Daoy (cell line): ENCODE results near the gene PPP2R3B. TPM values are rescaled to one million over a fixed set of nuclear protein-coding genes. Genes with fewer than 3 reads are reported as not detected.
"Not testable (repeated sequence)": the region's sequence is repeated elsewhere in the genome, so short reads cannot be mapped to it uniquely, and the experiment has no call there.

Experiments
- DNase-seq: peaks from one replicate; pipeline ENCODE4 v3.0.0-alpha.2; 2015; ENCODE audit warnings: low read depth
- total RNA-seq: library from RNA; depleted of rRNA; stranded (reverse); fragments of >200 nt; shearing (Covaris generic); gene quantifications from 2 replicates; pipeline ENCODE4 v1.2.3, GENCODE V29; 2014

Gene PPP2R3B
- total RNA-seq, 1 experiment from 2014 or later, result 11.0 TPM

DNA sequence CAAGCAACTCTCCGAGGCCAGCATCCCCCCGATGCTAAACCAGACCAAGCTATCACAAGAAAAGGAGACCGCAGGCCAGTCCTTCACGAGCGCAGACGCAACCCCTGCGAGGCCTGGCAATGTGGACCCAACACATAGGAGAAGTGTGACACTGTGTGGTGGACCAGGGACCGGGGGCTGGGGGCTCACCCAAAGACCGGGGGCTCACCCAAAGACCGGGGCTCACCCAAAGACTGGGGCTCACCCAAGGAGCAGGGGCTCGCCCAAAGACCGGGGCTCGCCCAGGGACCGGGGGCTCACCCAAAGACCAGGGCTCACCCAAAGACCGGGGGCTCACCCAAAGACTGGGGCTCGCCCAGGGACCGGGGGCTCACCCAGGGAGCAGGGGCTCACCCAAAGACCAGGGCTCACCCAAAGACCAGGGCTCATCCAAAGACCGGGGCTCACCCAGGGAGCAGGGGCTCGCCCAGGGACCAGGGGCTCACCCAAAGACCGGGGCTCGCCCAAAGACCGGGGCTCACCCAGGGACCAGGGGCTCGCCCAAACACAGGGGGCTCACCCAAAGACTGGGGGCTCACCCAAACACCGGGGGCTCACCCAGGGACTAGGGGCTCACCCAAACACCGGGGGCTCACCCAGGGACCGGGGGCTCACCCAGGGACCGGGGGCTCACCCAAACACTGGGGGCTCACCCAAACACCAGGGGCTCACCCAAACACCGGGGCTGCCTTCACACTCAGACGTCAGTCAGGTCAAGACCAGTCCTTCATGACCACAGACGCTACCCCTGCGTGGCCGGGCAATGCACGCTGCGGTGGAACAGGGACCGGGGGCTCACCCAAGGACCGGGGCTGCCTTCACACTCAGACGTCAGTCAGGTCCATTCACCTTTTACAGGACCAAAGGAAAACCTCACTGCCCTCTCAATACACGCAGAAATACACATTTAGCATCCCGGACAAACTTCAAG is 32.9 kb downstream of the PPP2R3B start:
- DNase-seq, result no peak

DNA sequence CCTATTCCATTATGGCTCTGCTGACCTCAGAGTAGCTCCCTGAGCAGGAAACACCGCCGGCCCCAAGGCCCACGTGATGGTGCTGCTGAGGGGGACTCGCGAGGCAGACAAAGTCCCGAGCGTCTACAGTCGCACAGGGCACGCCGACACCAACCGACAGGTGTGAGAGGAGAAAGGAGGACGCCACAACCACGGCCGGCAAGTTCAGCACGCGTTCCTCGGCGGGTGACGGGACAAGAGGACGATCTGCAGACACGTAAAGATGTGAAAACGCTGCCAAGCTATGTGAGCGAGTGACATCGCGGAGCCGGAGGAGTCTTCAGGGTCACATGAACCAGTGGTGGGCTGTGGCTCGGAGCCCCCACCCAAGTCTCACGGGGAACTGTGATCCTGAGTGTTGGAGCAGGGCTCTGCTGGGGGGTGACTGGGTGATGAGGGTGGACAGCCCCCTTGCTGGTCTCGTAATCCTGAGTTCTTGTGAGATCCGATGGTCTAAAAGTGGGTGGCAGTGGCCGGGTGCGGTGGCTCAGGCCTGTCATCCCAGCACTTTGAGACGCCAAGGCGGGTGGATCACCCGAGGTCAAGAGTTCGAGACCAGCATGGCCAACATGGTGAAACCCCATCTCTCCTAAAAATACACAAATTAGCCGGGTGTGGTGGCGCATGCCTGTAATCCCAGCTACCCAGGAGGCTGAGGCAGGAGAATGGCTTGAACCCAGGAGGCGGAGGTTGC is 34.0 kb downstream of the PPP2R3B start:
- no peak for DNase-seq

- no peak for DNase-seq
These were observed 34.5 kb downstream of the PPP2R3B start for GRCh38 chrX:352181-352580.

- no peak for DNase-seq
These were observed 35.0 kb downstream of the PPP2R3B start for GRCh38 chrX:351736-352135.

- not testable (repeated sequence) for DNase-seq
These were observed 35.4 kb downstream of the PPP2R3B start for GRCh38 chrX:351324-351641.

GRCh38 chrX:350534-351323 is 36.0 kb downstream of the PPP2R3B start:
- DNase-seq, result no peak

DNA sequence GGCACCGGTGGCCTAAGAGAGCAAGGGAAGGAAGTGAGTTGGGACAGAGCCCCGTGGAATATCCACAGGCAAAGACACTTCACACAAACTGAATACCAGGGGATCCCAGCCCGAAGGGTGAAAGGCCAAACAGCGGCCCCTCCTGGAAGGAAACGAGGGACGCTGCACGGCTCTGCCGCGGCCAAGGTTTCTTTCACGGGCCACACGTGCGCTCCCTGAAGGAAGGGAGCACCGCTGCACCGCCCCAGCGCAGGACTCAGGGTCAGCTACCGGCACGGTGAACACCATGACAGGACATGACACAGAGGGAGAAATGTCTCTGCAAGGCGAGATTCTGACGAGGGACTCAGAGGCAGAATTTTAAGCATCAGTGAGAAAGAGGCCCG is 36.6 kb downstream of the PPP2R3B start:
- no peak for DNase-seq

GRCh38 chrX:349702-350101 is 37.0 kb downstream of the PPP2R3B start:
- no peak for DNase-seq

DNA sequence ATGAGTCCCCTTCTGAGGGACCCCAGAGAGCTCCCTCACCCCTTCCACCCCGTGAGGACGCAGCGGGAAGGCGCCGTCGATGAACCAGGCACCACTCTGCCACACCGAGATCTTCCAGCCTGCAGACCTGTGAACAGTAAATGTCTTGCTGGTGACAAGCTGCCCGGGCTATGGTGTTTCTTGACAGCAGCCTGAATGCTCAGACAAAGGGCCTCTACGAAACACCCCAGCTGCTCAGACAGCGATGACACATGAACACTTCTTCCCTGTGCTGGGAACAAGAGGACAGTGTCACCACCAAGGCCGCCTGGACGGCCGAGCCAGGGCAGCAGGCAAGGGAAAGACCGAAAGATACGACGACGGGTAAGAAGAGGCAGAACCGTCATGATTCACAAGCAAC is 37.5 kb downstream of the PPP2R3B start:
- no peak for DNase-seq

- DNase-seq, result no peak
These were observed 38.1 kb downstream of the PPP2R3B start for GRCh38 chrX:348461-349117.

DNA sequence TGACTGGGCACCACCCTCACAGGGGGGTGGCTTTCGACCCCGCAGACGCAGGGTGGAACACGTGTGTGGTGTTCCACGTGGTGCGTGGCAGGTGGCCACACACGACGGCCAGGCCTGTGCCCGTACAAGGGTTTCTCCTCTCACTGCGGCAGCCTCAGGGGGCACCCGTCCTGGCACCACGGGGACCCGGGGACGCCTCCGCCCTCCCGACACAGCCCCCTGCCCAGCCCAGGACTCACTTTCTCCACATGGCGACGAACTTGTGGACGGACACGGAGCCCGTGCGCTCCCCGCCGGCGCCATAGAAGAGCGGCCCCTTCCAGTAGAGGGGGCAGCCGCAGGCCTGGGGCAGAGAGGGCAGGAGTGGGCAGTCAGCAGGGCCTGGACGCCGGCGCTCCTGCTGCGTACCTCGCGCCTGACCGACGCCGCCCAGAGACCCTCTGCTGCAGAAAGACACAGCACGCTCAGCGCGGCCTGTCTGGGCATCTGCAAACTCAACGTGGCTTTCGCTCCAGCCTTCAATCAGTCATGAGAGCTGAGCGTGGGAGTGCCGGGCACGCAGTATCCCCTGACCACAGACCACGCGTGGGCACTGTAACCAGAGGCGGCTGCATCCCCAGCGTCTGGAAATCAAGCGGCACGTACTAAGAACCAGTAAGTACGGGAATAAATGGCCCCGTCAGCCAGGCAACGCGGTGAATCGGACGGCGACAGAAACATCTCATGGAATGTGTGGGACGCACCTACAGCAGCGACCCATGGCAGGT is 39.2 kb downstream of the PPP2R3B start:
- no peak for DNase-seq

- no peak for DNase-seq
These were observed 40.5 kb downstream of the PPP2R3B start for GRCh38 chrX:346034-346813.

GRCh38 chrX:345020-345925 is 41.4 kb downstream of the PPP2R3B start:
- no peak for DNase-seq

DNA sequence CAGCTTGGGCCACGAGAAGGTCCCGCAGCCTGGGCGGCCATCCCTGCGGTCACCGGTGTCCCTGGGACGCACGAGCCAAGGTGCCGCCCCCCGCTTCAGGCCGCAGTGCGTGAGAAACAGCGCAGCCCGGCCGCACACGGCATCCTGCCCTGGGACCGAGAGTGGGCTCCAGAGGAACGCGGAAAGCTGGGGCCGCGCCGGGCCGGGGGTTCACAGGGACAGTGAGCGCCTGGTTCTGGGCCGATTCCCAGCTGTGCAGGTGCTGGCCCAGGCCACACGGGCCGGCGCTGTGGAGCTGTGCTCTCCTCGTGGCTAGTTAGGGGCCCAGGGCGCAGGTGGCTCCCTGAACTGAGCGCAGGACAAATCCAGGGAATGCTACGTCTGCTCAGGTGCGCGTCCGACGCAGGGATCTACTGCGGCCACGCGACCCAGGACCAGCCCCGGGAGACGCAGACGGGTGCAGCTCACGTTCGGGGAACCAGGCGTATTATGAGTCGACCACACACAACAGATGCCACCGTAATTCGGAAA is 42.3 kb downstream of the PPP2R3B start:
- no peak for DNase-seq

DNA sequence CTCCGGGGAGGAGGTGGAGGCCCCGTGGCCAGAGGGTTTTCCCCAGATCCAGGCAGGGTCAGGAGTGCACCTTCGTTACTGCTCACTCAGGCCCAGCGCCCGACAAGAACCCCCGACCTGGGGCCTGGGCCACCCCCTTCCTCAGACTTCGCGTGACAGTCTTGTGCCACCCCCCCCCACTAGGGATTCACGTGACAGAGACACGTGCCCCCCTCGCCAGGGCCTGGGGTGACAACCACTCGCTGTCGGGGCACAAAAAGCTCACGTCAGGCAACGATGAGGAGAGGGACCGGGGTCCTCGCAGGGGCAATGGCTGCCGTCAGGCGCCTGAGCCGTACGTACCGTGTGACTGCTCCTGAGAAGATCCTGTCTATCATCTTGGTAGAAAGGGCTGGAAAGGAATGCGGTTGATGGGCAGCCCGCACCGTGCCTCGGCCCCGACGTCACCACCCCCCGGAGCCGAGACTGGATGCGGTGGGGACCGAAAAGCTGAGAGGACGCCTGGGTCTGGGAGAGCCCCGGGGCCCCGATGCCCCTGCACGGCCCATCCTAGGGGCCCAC is 45.1 kb downstream of the PPP2R3B start:
- DNase-seq, result no peak

GRCh38 chrX:340641-341423 is 45.9 kb downstream of the PPP2R3B start:
- DNase-seq, result no peak

DNA sequence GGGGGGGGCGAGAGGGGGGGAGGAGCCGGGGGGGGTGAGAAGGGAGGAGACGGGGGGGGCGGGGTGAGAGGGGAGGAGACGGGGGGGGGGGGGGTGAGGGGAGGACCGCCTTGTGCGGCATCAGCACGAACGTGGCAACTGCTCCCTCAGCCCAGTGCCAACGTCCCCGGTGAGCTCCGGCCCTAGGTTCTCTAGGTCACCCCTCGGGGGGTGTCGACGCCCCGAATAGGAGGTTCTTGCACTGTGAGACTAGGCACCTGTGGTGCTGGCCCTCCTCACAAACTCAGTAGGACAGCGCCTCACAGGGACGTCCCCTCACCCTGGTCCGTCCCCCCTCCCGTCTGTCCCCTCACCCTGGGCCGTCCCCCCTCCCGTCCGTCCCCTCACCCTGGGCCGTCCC is 46.6 kb downstream of the PPP2R3B start:
- DNase-seq, result no peak
